ENCODE results near the gene KIAA1217.

- TF ChIP-seq, protein P1, sequence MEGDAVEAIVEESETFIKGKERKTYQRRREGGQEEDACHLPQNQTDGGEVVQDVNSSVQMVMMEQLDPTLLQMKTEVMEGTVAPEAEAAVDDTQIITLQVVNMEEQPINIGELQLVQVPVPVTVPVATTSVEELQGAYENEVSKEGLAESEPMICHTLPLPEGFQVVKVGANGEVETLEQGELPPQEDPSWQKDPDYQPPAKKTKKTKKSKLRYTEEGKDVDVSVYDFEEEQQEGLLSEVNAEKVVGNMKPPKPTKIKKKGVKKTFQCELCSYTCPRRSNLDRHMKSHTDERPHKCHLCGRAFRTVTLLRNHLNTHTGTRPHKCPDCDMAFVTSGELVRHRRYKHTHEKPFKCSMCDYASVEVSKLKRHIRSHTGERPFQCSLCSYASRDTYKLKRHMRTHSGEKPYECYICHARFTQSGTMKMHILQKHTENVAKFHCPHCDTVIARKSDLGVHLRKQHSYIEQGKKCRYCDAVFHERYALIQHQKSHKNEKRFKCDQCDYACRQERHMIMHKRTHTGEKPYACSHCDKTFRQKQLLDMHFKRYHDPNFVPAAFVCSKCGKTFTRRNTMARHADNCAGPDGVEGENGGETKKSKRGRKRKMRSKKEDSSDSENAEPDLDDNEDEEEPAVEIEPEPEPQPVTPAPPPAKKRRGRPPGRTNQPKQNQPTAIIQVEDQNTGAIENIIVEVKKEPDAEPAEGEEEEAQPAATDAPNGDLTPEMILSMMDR (IDR thresholded peaks at IDR 0.05): no peak
- TF ChIP-seq POLR2A (IDR thresholded peaks at IDR 0.05) (no peak), POLR2AphosphoS5 (IDR thresholded peaks at IDR 0.05; ENCODE audit: insufficient read depth in 1 of 2, low read depth in 1 of 2) (no peak)
Measured at GRCh38 chr10:24278176-24278889, 69.4 kb downstream of the KIAA1217 start.
